Testis (tissue), 2 donors: Measurements from ENCODE around the gene CPNE7.

ENCODE experiments used
- POLR2A ChIP-seq: fragments of 450-650 bp; IDR thresholded peaks from one replicate; pipeline ENCODE4 v1.6.1; 2017; ENCODE audit warnings: antibody characterized with exemption, mild to moderate bottlenecking, moderate library complexity
- TF ChIP-seq, protein P1 (sequence below), 3 experiments: fragments of 450-650 bp in 2 of 3; fragments of 200-600 bp in 1 of 3; sonication (generic) in 1 of 3; IDR thresholded peaks; one replicate each; pipeline ENCODE4 v1.5.1; 2016 to 2019; ENCODE audit warnings: antibody characterized with exemption in 3 of 3, mild to moderate bottlenecking in 2 of 3, moderate library complexity in 1 of 3

DNA sequence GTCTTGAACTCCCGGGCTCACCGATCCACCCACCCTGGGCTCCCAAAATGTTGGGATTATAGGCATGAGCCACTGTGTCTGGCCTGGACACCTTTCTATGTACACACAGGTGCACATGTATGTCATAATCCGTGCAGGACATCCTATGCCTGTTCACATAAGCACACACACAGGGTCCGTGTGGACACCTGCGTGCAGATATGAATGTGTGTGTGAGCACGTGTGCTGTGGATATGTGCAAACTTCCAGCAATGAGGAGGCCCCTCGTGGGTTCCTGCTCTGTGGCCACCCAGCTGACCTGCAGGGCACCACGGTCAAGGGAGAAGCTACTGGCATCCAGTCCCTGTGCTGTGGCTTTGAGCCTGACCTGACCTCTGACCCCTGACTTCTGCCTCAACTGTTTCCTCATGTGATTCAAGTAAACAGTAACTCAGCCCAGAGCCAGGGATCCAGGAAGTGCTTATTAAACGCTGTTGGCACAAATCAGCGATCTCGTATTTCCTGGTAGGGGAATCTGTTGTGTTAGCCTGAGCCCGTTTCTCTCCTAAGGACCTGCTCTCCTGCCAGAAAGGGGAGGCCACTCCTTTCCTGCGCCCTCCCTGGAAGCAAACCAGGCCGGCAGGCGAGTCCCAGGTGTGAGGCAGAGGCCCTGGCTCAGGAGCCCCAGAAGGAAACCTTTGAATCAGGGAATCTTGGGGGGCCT is 6.5 kb downstream of the CPNE7 start:
- TF ChIP-seq, protein P1, sequence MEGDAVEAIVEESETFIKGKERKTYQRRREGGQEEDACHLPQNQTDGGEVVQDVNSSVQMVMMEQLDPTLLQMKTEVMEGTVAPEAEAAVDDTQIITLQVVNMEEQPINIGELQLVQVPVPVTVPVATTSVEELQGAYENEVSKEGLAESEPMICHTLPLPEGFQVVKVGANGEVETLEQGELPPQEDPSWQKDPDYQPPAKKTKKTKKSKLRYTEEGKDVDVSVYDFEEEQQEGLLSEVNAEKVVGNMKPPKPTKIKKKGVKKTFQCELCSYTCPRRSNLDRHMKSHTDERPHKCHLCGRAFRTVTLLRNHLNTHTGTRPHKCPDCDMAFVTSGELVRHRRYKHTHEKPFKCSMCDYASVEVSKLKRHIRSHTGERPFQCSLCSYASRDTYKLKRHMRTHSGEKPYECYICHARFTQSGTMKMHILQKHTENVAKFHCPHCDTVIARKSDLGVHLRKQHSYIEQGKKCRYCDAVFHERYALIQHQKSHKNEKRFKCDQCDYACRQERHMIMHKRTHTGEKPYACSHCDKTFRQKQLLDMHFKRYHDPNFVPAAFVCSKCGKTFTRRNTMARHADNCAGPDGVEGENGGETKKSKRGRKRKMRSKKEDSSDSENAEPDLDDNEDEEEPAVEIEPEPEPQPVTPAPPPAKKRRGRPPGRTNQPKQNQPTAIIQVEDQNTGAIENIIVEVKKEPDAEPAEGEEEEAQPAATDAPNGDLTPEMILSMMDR (IDR thresholded peaks at IDR 0.05) = no peak
- no peak for TF ChIP-seq POLR2A
